Effector memory CD8-positive, alpha-beta T cell (primary cell): ENCODE measurements around the gene ZBTB7C.
A peak's percentile ranks its signal among the peaks of the same experiment; 100 is the strongest.

Experiments
- ATAC-seq: fragments of 150-1000 bp; cut with Tn5 transposase; replicated peaks from 2 replicates; pipeline ENCODE4 v1.10.0; 2021; ENCODE audit warnings: mild to moderate bottlenecking, moderate library complexity
- DNase-seq, 3 experiments: peaks; one replicate each; pipeline ENCODE4 v3.0.0; 2021
- H3K27ac Mint-ChIP-seq, 2 donors: one replicate each; pipeline ENCODE4 v1.8.0; 2022; ENCODE audit warnings: mild to moderate bottlenecking in 2 of 2, mixed read lengths in 2 of 2, moderate library complexity in 2 of 2
- H3K27me3 Mint-ChIP-seq, 2 donors: one replicate each; pipeline ENCODE4 v1.8.0; 2022; ENCODE audit warnings: mixed read lengths in 2 of 2
- H3K36me3 Mint-ChIP-seq: one replicate; pipeline ENCODE4 v1.8.0; 2022; ENCODE audit warnings: mild to moderate bottlenecking, moderate library complexity, mixed read lengths; ENCODE audit not compliant: insufficient read depth
- H3K4me1 Mint-ChIP-seq, 2 donors: one replicate each; pipeline ENCODE4 v1.8.0; 2022; ENCODE audit warnings: low read depth in 2 of 2, mixed read lengths in 2 of 2
- H3K4me3 Mint-ChIP-seq, 2 donors: one replicate each; pipeline ENCODE4 v1.8.0; 2022; ENCODE audit warnings: mild to moderate bottlenecking in 2 of 2, mixed read lengths in 2 of 2, moderate library complexity in 2 of 2
- H3K9me3 Mint-ChIP-seq, 2 donors: one replicate each; pipeline ENCODE4 v1.8.0; 2022; ENCODE audit warnings: mixed read lengths in 2 of 2

Gene ZBTB7C

DNA sequence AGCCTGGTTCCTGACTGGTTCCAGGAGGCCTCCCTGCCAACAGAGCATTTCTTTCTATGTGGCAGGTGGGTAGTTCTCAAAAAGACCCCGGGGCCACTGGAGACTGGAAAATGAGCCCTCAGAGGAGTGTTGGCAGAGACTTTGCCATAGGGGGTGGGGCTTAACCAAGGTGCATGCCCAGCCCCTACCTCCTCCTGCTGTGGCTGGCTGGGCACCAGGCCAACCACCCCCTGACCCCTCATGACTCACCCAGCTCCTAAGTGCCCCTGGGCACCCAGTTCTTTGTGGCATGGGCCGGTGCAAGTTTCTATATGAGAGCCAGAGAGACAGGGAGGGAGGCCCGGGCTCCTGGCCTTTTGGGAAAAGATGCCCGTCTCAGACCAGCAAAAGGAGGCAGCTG, 380.5 kb downstream of the ZBTB7C start:
- no peaks in the 10 kb centered on the region for H3K9me3 Mint-ChIP-seq
- no peak overlapping the region for H3K4me3 Mint-ChIP-seq
- ATAC-seq (no peak), DNase-seq (no peak)
- H3K4me1 Mint-ChIP-seq, result no peaks in the 10 kb centered on the region
- no peaks in the 10 kb centered on the region for H3K36me3 Mint-ChIP-seq
- H3K27me3 Mint-ChIP-seq, result peaks cover 28 to 29% of the 10 kb centered on the region in 2 donors
- no peak overlapping the region for H3K27ac Mint-ChIP-seq

DNA sequence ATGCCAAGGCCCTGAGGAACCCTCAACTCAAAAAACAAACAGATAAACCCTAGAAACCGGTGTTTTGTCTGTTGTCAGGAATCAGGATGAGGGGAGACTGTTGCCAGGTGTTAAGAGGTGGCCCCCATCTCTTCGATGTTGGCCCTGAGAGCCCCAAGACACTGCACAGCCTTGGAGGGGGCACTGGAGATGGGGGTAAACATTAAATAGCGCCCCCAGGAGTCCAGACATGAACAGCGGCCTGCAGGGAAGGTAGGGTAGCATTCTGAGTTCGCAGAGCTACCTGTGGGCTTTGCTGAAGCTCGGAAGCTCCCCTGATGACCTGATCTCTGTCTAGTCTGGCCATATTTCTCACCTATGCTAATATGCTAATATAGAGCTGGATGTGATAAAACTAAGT, 381.1 kb downstream of the ZBTB7C start:
- no peak overlapping the region for H3K27ac Mint-ChIP-seq
- ATAC-seq, result no peak
- H3K27me3 Mint-ChIP-seq, result peaks cover 34% of the 10 kb centered on the region in 2 donors
- DNase-seq, result no peak
- no peaks in the 10 kb centered on the region for H3K36me3 Mint-ChIP-seq
- no peaks in the 10 kb centered on the region for H3K4me1 Mint-ChIP-seq
- no peak overlapping the region for H3K4me3 Mint-ChIP-seq
- H3K9me3 Mint-ChIP-seq, result no peaks in the 10 kb centered on the region

DNA sequence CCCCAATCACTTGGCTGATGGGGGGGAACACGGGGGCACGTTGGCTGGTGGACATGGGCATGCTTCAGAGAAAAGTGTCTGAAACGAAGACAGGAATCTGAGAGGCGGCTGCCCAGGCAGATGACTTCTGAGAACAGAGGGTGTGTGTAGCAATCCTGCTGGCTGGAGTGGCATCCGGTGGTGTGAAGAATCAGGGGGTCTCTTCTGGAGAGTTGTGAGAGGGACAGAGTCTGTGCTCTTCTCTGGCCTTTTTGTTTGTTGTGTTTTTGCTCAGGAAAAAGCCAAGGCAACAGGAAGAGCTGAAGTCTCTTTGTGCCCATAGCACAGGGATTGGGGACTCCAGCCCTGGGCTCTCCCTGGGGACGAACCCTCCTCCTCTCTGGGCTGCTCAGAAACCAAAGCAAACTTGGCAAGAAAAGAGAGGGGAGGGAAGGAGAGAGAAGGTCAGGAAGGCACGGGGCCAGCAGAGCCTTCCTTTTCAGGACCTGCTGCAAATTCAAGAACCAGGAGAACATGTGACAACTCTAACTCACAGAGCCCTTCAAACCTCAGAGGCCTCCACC, 381.7 kb downstream of the ZBTB7C start:
- Mint-ChIP-seq H3K9me3 (no peaks in the 10 kb centered on the region), H3K36me3 (no peaks in the 10 kb centered on the region), H3K27ac (peak overlapping the region in 1 of 2 donors; percentile 42), H3K4me1 (no peaks in the 10 kb centered on the region), H3K4me3 (no peak overlapping the region), H3K27me3 (peaks cover 40% of the 10 kb centered on the region in 2 donors)
- no peak for DNase-seq
- no peak for ATAC-seq

DNA sequence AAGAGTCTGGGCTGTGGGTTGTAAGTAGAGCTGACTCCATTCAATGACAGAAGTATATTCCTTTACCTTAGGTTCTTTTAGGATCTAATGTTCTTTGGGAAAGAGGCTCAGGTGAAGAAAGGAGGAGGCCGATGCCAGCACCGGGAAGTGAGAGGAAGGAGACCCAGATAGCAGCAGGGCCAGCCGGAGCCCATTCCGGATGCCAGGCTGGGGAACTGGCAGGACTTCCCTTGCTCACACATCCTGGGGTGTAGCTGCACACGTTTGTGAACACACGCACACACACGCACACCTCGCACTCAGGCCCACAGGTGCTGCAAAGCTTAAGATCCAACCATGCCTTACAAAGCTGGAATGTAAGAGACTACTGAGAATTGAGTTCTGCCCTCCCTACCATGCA, 383.0 kb downstream of the ZBTB7C start:
- H3K36me3 Mint-ChIP-seq, result no peaks in the 10 kb centered on the region
- DNase-seq (no peak), ATAC-seq (no peak)
- no peak overlapping the region for H3K4me3 Mint-ChIP-seq
- H3K4me1 Mint-ChIP-seq, result no peaks in the 10 kb centered on the region
- peaks cover 42 to 52% of the 10 kb centered on the region in 2 donors for H3K27me3 Mint-ChIP-seq
- no peak overlapping the region for H3K27ac Mint-ChIP-seq
- H3K9me3 Mint-ChIP-seq, result no peaks in the 10 kb centered on the region

DNA sequence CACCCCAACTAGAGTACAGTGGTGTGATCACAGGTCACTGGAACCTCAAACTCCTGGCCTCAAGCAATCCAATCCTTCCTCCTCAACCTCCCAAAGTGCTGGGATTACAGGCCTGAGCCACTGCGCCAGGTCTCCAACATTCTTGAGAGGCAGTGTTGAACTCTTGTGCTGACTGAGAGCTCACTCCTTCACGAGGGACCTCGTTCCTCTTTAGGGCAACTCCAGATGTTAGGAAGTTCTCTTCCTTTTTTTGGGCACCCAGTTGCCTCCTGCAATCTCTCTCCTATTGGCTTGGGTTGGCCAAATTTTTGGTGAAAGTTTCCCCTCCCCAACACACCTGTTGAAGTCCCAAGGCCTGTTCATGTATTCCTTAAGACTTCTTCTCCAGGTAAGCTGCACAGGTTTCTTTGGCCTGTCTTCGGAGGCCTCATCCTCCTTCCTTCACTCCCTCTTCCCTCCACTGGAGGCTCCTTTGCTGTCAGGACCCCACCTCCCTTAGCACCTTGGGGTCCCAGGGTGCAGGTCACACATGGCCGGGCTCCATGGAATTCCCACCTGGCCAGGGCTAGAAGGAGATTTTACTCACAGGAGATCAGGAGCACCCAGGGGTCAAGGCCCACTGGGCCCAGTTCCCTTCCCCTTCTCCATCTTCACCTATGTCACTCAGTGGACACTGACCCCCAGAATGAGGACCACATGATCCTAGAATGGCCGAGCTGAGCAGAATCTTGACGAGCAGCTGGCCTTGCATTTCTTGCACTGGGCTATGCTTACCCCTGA, 384.1 kb downstream of the ZBTB7C start:
- ATAC-seq, result no peak
- Mint-ChIP-seq H3K36me3 (no peaks in the 10 kb centered on the region), H3K4me3 (no peak overlapping the region), H3K9me3 (no peaks in the 10 kb centered on the region), H3K4me1 (no peaks in the 10 kb centered on the region), H3K27ac (no peak overlapping the region), H3K27me3 (peaks cover 44 to 63% of the 10 kb centered on the region in 2 donors)
- DNase-seq, result no peak

DNA sequence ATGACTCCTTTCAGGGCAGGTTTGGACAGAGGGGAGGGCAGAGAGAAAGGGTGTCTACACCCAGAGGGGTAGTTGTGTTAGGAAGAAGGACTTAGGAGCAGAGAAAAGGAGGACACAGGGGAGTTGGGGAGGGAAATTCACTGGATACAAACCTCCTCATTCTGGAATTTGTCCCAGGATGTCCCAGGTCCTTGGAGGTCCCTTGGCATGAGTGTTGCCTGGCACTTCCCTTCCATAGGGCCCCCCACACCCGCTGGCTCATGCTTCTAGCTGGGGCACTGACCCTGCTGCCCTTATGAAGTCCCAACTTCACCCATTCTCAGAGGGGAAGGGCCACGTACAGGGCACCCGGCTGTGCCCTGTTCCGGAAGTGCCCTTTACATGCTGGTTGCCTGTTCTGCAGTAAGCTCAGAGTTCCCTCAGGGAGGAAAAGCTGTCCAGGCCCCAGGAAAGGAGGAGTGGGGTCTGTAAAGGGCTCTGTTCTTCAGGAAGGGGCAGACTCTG, 385.1 kb downstream of the ZBTB7C start:
- Mint-ChIP-seq H3K4me3 (no peak overlapping the region), H3K9me3 (no peaks in the 10 kb centered on the region), H3K36me3 (no peaks in the 10 kb centered on the region), H3K4me1 (no peaks in the 10 kb centered on the region), H3K27ac (no peak overlapping the region), H3K27me3 (peaks cover 52 to 73% of the 10 kb centered on the region in 2 donors)
- no peak for ATAC-seq
- DNase-seq, result no peak

DNA sequence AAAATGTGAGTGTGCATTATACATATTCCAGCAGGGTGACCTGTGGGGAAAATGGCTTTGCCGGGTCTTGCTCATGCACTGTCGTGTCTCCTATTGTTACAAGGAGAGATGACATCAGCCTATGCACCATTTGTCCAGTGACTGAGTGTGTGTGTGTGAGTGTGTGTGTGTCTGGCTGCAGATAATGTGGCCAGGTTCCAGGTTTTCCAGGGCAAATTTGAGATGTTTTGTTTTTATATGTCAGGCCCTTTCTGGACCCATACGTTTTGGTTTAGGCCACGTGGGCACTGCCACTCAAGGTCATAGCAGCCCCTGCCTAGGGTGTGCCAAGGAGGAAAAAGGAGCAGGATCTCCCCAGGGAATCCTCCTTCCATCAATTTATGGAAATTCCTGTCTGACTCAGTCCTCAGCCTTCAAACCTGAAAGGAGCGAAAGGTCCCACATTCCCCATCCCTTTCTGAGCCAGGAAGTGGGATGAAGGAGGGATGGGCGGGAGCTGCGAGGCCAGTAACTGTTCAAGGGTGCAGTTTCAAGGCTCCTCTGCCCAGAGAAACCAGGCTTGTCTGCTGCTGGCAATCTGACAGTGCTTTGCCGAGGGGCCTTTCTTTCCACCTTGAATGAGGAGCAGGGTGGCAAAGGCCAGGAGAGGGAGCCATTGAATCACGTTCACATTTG, 385.7 kb downstream of the ZBTB7C start:
- Mint-ChIP-seq H3K27me3 (peaks cover 55 to 79% of the 10 kb centered on the region in 2 donors), H3K36me3 (no peaks in the 10 kb centered on the region), H3K4me1 (no peaks in the 10 kb centered on the region), H3K9me3 (no peaks in the 10 kb centered on the region), H3K27ac (no peak overlapping the region), H3K4me3 (no peak overlapping the region)
- ATAC-seq (no peak), DNase-seq (no peak)

DNA sequence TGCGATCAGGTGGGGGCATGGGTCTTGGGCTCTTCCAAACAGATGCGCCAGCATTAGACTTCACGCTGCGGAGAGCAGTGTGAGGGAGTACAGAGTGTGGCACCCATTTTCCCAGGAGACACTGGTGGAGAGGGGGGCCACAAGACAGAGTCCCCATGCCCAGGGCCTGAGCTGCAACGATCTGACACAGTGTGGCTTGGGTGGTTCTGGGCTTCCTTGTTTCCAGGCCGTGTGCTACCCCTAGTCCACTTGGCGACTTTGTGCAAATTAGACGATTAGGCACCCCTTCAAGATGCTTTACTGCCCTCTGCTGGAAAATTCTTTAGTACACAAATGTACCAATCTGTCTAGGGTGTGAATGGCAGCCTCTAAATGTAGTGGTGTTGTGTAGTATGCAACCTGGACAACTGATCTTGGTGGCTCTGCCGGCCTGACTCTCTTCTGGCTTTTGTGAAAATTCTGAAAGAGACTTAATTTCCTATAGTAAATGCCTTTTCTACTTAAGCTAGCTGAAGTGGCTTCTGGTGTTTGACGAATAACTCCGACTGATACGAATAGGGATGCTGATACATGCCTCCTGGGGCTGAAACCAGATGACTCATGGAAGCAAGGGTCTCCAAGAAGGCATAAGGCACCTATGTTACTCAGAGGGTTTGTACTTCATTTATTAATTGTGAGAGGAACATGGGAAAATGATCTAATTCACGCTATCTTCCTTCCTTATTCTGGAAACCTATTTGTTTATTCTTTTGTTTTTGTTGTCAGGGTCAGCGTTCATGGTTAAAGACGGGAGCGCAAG, 386.5 kb downstream of the ZBTB7C start:
- ATAC-seq (peak; percentile 55), DNase-seq (peak in 1 of 3 experiments; percentile 5)
- Mint-ChIP-seq H3K4me3 (no peak overlapping the region), H3K27me3 (peaks cover 55 to 84% of the 10 kb centered on the region in 2 donors), H3K9me3 (no peaks in the 10 kb centered on the region), H3K27ac (no peak overlapping the region), H3K4me1 (no peaks in the 10 kb centered on the region), H3K36me3 (no peaks in the 10 kb centered on the region)

DNA sequence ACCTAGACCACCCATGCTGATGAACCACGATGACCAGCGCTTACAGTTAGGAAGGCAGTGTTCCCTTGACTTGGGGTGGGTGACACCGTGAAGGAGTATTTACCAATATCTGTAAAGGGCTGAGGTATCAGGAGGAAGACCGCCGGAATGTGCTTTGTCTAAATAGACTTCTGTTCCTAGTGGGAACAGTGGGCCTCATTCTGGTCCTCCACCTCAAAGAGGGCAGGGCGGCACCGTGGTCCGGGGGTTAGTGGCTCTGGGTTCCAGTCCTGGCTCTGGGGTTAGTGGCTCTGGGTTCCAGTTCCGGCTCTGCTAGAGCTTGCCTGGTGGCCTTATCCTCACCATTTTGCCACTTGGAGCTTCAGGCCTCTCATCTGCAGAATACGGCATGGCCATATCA, 387.2 kb downstream of the ZBTB7C start:
- peaks cover 55 to 89% of the 10 kb centered on the region in 2 donors for H3K27me3 Mint-ChIP-seq
- no peaks in the 10 kb centered on the region for H3K4me1 Mint-ChIP-seq
- DNase-seq (no peak), ATAC-seq (no peak)
- no peak overlapping the region for H3K27ac Mint-ChIP-seq
- H3K9me3 Mint-ChIP-seq, result no peaks in the 10 kb centered on the region
- no peaks in the 10 kb centered on the region for H3K36me3 Mint-ChIP-seq
- H3K4me3 Mint-ChIP-seq, result no peak overlapping the region

DNA sequence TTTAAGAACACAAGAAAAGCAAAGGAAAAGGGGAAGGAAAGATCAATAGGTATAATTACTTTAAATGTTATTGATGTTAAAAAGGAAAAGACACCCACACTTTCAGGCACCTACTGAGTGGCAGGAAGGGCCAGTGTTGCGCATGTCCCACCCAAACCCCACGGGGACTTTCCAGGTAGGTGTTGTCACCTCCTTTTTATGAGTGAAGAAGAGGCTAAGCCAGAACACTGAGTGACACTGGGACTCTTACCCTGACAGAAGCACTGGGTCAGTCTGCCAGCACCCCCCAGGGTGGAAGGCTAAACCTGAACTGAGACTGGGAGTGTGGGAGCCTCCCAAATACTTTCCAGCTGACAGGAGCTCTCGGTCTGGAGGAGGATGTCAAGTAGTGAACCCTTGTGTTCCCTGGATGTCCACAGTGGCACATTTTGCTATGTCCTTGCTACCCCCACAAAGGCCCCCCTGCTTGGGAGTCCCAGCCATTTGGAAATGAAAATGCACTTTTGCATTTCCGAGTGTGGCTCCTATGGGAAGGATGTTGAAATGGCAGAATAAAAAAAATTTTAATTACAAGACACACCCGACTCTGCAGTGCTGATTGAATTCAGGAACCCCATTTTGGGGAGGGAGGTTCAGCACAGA, 387.8 kb downstream of the ZBTB7C start:
- Mint-ChIP-seq H3K27ac (no peak overlapping the region), H3K4me1 (no peaks in the 10 kb centered on the region), H3K4me3 (no peak overlapping the region), H3K9me3 (no peaks in the 10 kb centered on the region), H3K36me3 (no peaks in the 10 kb centered on the region), H3K27me3 (peaks cover 55 to 94% of the 10 kb centered on the region in 2 donors)
- DNase-seq, result no peak
- ATAC-seq, result no peak

DNA sequence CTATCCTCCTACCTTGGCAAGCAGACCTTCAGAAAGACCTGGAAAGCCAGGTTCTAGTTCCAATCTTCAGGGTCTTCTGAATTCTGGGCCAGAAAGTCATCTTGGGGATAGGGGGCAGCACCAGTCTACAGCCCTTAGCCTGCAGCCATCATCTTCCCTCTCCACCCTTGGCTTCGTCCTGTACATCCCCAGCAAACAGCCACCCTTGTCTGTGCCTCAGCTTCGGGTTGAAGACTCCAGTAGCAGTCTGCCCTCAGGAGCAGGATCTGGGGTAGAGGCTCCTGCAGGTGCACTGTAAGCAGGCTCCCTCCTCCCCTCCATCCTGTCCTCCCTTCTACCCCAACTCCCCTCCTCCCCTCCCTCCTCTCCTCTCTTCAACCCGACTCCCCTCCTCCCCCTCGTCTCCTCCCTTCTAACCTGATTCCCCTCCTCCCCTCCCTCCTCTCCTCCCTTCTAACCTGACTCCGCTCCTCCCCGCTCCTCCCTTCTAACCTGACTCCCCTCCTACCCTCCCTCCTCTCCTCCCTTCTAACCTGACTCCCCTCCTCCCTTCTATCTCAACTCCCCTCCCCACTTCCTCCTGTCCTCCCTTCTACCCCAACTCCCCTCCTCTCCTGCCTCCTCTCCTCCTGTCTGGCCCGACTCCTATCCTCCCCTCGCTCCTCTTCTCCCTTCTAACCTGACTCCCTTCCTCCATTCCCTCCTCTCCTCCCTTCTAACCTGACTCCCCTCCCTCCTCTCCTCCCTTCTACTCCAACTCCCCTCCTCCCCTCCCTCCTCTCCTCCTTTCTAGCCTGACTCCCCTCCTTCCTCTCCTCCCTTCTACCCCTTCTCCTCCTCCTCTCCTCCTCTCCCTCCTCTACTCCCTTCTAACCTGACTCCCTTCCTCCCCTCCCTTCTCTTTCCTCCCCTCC, 388.6 kb downstream of the ZBTB7C start:
- no peak for DNase-seq

More for the DNA sequence above, 388.6 kb downstream of the ZBTB7C start:
- Mint-ChIP-seq H3K9me3 (no peaks in the 10 kb centered on the region), H3K27me3 (peaks cover 48 to 88% of the 10 kb centered on the region in 2 donors), H3K27ac (no peak overlapping the region), H3K36me3 (no peaks in the 10 kb centered on the region), H3K4me1 (no peaks in the 10 kb centered on the region), H3K4me3 (no peak overlapping the region)
- ATAC-seq, result no peak
